Measurements from ENCODE around the gene TM4SF4.

- TF ChIP-seq, protein P1, sequence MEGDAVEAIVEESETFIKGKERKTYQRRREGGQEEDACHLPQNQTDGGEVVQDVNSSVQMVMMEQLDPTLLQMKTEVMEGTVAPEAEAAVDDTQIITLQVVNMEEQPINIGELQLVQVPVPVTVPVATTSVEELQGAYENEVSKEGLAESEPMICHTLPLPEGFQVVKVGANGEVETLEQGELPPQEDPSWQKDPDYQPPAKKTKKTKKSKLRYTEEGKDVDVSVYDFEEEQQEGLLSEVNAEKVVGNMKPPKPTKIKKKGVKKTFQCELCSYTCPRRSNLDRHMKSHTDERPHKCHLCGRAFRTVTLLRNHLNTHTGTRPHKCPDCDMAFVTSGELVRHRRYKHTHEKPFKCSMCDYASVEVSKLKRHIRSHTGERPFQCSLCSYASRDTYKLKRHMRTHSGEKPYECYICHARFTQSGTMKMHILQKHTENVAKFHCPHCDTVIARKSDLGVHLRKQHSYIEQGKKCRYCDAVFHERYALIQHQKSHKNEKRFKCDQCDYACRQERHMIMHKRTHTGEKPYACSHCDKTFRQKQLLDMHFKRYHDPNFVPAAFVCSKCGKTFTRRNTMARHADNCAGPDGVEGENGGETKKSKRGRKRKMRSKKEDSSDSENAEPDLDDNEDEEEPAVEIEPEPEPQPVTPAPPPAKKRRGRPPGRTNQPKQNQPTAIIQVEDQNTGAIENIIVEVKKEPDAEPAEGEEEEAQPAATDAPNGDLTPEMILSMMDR (IDR thresholded peaks at IDR 0.05): no peak
- no peak for TF ChIP-seq POLR2A (IDR thresholded peaks at IDR 0.05)
Measured at GRCh38 chr3:149448331-149448831, 26.1 kb upstream of the TM4SF4 start.

All from body of pancreas (tissue), 4 donors.